DMS153 treated with DMSO at 0.1 percent for 48 hours (cell line): ENCODE results near the gene SMG7.

Experiments used
- DNase-seq: peaks from one replicate; lab custom pipeline; 2025; ENCODE audit not compliant: unreplicated experiment; lab: John Stamatoyannopoulos, UW

SMG7 gene

DNA sequence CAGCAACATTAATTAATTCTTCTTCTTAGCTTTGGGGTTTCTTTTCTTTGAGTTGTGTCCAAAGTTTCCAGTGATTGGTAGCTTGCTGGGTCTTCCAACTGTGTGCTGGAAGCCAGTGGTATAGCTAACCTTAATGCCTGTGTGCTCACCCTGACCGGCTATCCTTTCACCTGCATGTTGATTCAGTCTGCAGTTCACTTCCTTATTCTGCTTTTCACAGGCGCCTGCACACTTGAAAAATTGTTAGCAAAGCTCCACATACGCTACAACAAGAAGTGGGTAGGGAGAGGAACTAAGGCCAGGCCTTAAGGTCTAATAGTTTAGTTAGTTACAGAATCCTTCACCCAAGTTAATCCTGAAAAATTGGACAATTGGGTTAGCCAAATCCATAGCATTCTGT lies 82.3 kb downstream of the SMG7 start:
- no peak for DNase-seq

DNA sequence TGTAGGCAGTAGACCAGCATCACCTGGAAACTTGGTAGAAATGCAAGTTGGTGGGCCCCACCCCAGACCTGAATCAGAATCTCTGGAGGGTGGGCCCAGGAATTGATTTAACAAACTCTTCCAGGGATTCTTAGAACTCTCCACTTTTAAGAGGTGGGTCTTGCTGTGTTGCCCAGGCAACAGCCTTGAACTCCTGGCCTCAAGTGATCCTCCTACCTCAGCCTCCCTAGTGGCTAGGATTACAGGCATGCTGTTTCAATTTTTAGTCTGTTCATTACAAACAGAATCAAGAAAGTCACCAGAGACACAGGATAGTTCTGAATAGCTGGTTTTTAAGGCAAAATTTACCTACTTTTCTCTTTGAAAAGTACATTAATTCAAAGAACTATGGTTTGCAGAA lies 86.8 kb downstream of the SMG7 start:
- DNase-seq, result no peak

DNA sequence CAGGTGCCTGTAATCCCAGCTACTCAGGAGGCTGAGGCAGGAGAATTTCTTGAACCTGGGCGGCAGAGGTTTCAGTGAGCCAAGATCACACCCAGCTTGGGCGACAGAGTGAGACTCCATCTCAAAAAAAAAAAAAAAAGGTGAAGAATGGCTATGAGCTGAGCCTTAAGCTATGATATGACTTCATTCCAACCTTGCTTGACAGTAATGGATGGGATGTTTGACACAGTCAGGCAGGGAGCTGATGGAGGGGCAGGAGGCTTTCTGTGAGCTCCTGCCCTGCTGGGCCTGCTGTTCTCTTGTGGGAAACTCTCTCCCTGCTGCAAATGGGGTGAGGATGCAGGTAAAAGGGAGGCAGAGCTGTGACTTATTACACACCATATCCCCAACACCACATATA lies 90.4 kb downstream of the SMG7 start:
- no peak for DNase-seq

DNA sequence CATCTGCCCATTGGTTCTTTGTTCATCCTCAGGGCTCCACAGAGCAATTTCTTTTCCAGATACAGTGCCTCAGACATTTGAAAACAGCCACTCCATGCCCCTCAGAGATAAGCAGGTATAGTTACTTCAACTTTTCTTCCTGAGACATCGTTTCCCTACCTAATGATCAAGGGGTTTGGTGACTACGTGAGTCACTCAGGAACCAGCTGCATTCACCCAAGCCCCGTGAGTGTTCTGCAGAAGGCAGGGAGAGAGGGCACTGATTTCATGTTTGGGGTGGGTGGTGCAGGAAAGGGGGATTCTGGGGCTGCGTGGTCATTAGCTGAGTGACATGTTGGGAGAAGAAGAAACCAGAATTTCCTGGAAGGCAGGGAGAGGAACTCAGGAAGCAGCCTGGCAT lies 93.0 kb downstream of the SMG7 start:
- DNase-seq, result no peak

DNA sequence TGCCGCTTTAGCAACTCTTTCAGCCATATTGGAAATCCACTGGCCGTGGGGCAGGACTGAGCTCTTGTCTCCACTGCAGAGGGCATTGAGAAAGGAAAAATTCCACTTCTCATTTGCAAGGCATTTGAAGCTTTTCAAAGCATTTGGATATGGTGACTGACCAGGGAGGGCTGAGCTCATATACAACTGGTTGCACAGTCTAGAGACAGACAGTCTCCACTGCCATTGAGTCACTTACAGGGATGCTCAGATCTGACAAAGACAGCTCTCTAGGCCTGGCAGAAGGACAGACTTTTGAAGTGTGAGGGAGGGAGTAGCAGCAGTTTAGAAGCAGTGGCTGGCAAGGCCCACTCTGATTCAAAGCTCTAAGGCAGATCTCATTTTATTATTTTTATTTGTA lies 93.7 kb downstream of the SMG7 start:
- no peak for DNase-seq

DNA sequence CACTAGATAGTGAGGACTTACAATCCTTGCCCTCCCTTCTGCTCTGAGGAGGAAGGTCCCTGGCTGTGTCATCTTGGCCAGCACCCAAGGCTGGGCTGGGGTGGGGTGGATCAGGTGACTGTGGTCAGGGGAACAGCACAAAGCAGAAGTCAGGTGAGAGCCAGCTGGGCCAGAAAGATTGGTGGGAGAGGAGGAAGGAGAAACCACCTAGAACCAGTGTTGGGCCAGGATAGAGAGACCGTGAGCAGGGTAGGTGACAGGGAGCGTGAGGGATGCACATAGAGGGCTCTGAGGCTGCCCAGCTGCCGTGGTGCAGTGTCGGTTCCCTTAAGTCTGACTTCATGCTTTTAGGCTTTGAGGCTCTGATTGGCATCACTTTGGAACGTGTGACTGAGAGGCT lies 95.3 kb downstream of the SMG7 start:
- no peak for DNase-seq

DNA sequence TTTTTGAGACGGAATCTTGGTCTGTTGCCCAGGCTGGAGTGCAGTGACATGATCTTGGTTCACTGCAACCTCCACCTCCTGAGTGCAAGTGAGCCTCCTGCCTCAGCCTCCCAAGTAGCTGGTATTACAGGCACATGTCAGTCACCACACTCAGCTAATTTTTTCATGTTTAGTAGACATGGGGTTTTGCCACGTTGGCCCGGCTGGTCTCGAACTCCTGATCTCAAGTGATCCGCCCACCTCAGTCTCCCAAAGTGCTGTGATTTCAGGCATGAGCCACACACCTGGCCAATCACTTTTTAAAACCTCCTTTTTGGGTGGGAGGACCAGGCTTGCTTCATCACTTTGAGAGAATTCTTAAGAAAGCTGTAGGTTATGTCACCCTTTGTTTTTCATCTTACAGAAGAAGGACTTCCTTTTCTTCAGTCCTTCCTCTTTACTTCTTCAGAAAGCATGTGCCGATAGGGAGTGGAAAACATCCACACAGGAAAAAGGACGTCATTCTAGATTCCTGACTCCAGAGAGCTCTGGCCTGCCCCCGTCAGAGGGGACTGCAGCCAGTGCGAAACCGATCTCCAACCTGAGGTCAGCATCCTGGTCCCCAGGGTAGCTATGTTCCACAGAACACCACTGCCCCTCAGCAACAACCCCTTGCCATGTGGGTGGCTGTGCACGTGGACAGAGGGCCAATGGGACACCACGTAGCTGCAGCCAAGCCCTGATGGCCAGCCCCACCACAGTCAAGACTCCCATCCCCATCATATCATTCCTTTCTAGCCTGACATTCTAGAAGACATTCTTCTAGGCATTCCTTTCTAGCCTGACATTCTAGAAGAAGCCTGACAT lies 96.1 kb downstream of the SMG7 start:
- DNase-seq, result no peak

DNA sequence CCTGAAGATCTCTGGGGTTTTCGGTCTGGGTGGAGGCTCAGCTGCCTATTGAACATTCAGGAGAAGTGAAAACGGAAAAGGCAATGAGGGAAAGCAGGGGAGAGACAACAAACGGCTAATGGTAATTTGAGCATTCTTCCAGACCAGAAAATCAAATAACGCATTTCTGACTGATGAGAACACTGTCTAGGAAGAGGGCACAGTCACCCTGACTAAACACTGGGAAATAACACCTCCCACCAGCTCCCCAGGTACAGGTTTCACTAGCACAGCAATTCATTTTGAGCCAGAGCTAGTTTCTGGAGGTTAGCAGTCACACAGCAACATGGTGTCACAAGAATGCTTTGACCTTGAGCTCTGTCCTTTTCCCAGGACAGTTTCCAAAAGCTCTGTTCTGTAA lies 96.8 kb downstream of the SMG7 start:
- no peak for DNase-seq

DNA sequence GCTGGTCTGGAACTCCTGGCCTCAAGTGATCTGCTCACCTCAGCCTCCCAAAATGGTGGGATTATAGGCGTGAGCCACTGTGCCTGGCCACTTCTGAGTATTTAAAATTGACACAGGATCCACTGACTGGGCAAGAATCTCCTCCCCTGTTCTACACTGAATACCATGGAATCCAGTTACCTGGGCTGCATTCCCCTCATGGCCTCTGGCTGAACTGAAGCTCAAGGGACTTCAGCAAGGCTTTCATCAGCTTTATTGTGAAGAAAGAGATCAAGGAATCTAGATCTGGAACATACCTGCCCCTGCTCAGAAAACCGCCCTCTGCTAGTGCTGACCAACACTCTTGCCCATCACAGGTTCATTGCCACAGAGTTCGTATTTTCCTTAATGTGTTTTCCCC lies 97.5 kb downstream of the SMG7 start:
- DNase-seq, result no peak

DNA sequence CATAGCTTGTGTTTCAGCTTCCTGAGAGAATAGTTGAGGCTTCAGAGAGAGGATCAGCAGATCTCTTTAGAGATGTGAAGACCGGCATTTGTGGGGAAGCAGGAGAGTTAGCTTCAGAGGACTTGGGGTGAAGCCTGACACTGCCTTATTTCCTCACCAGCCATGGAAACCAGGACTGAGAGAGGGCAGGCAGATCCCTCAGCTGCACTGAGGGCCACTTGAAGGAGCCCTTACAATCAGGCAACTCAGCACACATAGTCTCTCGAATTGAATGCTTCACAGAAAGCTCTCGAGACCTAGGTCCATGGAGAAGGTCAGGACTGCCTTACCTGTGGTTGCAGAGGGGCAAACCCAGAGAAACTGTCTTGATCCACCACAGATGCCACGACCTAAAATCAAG lies 98.2 kb downstream of the SMG7 start:
- DNase-seq, result no peak

DNA sequence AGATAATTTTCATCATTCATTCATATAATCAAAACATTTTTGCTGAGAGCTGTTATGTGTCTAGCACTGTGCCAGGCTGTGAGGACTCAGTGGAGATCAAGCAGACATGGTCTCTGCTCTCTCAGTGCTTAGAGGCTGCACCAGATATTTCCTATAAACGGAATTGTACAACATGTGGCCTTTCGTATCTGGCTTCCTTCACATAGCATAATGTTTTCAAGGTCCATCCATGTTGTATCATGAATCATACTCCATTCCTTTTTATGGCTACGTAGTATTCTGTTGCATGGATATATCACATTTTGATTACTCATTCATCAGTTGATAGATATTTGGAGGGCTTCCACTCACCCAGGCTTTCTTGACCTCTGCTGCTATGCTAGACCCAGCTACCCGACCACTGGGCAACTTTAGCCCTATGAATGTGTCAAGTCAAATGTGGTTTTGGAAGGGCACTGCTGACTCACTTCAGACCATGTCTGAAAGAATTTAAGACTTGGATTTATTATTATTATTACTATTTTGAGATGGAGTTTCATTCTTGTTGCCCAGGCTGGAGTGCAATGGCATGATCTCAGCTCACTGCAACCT lies 99.5 kb downstream of the SMG7 start:
- DNase-seq, result no peak

DNA sequence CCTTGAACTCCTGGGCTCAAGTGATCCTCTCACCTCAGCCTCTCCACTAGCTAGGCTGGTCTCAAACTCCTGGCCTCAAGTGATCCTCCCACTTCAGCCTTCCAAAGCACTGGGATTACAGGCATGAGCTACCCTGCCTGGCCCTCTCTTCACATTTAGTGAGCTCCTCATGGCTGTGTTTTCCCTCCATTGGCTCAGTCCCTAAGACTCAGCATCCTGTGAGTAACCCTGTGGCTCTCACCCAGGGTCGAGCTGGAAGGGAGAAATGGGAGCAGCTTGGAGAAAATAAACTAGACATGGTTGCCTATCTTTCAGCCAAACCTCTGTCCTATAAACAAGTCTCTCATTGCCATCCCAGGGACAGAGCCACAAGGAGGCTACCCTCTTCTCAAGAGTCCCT lies 100.4 kb downstream of the SMG7 start:
- no peak for DNase-seq

DNA sequence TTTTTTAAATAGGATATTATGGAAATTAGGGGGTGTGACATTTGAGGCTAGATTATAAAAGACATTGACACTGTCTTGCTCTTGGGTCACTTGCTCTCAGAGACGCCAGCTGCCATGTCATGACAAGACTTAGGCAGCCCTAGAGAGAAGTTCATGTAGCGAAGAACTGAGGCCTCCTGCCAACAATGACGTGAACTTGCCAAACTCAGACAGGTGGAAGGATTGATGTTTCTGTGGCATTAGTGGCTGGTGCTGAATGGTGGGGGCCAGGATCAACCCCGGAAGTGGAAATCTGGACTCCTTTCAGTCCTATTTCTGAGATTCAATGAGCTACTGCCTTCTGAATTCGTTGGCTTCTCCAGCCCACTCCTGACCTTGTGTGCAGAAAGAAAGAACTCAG lies 103.3 kb downstream of the SMG7 start:
- DNase-seq, result no peak

DNA sequence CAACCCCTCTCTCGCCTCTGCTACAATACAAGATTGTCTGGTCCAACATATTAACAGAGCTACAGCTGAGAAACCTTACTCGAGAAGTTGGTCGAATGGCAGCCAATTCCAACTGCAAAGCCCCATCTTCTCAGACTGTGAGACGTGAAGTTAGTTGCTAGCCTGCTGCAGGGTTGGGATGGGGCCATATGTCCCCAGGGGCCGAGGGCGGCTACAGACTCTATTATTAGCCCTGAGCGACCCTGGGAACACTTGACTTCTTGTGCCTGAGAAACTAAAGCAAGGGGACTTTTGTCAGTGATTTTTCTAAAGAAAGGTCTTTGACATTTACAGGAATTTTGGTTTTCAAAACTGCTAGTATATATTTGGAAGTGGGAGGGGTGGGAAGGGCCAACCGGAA lies 104.2 kb downstream of the SMG7 start:
- DNase-seq, result no peak

DNA sequence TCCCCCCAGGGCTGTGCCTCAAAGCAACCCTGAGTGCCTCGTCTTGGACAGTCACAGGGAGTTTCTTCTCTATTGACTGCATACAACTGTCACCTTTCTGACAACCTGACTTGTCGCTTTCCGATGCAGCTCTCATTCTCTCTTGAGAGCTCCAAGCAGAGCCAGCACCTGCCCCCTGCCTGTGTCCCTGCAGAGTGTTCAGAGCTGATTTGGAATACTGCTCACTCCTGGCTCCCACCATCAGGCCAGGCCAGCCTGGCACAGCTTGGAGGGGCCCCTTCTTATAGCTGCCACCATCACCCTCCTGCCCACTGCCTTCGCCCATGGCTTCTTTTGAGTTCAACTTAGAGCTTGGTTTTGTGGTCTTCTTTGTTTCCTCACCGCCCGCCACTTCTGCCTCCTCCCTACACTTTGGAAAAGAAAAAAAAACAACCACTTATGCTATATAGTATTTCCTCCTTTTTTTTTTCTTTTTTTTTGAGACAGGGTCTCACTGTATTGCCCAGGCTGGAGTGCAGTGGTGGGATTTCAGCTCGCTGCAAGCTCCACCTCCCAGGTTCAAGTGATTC lies 105.7 kb downstream of the SMG7 start:
- DNase-seq, result no peak

DNA sequence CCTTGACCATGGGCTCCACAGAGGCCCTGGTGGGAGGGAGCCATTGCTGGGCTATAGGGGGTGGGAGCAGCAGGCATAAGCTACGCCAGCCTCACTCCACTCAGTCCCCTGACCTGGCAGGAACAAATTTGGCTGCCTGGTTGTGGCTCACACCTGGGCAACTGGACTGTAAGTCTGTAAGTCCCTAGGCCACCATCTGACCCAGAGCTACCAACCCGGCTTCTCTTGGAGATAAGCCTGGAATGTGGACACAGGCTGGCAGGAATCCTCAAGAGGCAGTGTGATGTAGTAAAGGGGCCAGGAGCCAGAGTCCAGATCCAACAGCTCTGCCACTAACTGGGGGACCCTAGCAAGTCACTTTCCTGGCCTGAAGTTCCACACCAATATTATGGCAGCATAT lies 106.6 kb downstream of the SMG7 start:
- DNase-seq, result no peak

DNA sequence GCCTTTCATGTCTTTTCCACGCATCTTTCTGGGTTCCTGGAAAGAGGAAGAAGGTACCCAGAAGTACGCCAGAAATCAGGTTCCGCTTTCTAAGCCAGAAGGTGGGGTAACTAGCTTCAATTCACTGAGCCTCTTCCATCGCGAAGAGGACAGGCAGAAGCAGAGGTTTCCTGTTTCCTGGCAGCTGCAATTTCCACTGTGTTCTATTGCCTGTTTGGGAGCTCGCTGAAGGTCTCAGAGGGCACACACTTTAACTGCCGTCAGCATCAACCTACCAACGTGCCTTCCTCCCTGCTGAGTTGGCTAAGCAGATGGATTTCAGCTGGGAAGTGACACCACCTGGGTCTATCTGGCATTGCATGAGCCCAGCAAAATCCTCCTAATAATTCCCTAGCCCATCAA lies 108.0 kb downstream of the SMG7 start:
- peak; percentile 71 for DNase-seq

DNA sequence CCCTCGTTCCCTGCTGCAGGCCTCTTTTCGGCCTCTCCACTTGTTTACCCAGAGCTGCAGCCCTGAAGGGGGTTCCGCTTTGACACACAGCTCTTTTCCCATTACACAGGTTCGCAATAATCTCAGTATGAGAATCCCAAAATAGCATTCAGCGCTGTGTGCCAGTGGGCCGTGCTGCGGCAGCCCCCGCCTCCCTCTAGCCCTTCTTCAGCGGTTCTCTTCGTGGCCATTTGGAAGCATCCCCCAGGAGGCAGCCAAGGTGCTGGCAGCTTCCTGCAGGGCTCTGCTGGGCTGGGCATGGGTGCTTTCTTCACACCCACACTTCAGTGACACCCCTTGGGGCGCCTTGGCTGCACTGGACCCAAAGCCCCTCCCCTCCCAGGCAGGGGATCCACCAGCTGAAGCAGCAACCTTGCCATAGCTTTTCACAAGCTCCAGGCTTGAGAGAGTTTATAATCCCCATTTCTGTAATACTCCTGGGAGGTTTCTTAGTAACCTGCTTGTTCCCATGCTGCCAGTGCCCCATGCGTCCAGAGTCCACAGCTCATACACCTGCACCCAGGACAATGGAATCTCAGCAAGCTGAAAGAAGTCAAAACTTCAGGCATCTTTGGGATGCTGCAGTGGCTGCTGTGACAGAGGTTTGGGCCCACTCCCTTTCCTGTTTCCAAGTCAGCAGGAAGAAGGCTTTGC lies 109.9 kb downstream of the SMG7 start:
- no peak for DNase-seq

DNA sequence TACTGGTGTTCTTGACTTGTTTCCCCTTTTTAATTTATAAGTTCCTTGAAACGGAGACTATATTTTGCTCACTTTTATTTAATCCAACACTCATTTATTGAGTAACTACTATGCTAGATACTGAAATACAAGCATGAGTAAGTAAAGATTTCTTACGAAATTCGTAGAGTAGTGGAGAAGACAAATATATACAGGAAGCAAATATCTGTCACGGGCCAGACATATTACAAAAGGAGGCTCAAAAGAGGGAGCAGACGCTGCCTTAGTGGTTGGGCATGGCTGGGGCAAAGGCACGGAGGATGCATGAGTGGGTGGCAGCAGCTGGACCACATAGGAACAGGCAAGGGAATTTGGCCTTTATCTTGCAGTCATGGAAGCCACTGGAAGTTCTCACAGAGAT lies 111.2 kb downstream of the SMG7 start:
- no peak for DNase-seq

DNA sequence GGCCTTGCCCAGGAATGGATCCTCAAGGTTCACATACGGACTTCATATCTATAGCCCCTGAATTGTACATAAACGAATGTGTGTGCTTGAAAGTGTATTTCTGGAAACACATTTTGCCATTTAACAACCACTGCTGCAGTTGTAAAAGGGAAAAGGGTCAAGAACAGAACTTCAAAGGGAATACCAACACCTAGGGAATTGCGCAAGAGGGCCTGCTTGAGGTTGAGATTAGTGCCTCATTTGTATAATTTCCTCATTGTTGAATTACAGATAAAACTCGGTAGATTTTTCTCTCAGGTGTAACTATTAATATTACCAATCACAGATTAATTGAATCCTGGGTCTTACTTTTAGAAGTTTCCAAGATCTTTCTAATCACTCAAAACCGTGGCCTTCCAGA lies 111.8 kb downstream of the SMG7 start:
- no peak for DNase-seq

DNA sequence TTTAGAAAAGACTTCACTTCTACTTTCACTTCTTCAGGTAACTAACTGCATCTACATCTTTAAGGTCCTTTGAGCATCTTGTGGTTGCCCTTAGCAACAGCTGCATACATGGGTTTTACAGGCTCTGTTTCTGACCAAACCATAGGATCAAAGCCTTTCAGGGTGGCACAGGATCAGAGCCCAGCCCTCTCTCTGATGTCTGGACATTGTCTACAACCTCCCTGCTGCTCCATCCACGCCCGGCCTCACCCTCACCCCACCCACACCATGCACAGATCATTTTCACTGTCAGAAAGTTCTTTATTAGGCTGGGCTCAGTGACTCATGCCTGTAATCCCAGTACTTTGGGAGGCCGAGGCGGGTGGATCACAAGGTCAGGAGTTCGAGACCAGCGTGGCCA lies 112.7 kb downstream of the SMG7 start:
- no peak for DNase-seq

DNA sequence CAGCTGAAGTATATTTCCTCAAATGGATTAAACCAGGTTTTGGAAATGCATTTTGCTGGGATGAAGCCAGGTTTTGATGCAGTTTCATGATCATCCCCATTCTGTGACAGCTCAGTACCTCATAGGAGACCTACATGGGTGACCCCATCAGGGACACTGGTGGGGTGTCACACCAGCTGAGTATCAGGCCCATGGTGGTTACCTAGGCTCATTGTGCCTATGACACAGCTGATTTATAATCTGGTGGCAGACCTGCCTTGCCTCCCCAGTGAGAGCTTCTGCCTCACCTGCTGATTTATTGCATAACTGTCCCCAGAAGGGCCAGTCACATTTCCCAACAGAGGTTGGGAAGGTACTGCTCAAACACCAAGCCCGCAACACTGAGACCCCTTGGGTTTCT lies 114.2 kb downstream of the SMG7 start:
- no peak for DNase-seq
